Measurements from ENCODE around the gene COL11A1. TPM values are rescaled to one million over a fixed set of nuclear protein-coding genes. Genes with fewer than 3 reads are reported as not detected.

Gene COL11A1
- total RNA-seq, 1 experiment from 2014 or later: not detected

- peaks cover 10% of the 10 kb centered on the region for H3K27me3 Mint-ChIP-seq (ENCODE audit: insufficient read depth, unreplicated experiment)
- peaks cover 7% of the 10 kb centered on the region for H3K4me1 Mint-ChIP-seq (ENCODE audit: insufficient read depth, unreplicated experiment)
- H3K36me3 Mint-ChIP-seq (ENCODE audit: insufficient read depth, unreplicated experiment): no peaks in the 10 kb centered on the region
- DNase-seq (ENCODE audit: unreplicated experiment): peak; percentile 1
- H3K9me3 Mint-ChIP-seq (ENCODE audit: unreplicated experiment): no peaks in the 10 kb centered on the region
- intact Hi-C loops (cut with micrococcal nuclease): no loop called here
- ChIA-PET POLR2A (no interaction called here), CTCF (no interaction called here)
- H3K4me3 Mint-ChIP-seq (ENCODE audit: unreplicated experiment): no peak overlapping the region
- no peak for TF ChIP-seq CTCF (IDR thresholded peaks at IDR 0.05; ENCODE audit: unreplicated experiment)
- H3K27ac Mint-ChIP-seq (ENCODE audit: low read depth, unreplicated experiment): peak overlapping the region; percentile 2
- no TSS peak for BruUV-seq (replicated peaks)
Measured at GRCh38 chr1:103084181-103084580, 24.1 kb downstream of the COL11A1 start.

GRCh38 chr1:103075316-103076000 is 32.9 kb downstream of the COL11A1 start:
- H3K36me3 Mint-ChIP-seq (ENCODE audit: insufficient read depth, unreplicated experiment): no peaks in the 10 kb centered on the region
- no TSS peak for BruUV-seq (replicated peaks)
- CTCF ChIA-PET: interaction anchor here (0.7 kb wide), 1 partner anchor 105 kb away, joined by 3 read pairs; no protein-coding TSS in a partner anchor
- no peaks in the 10 kb centered on the region for H3K9me3 Mint-ChIP-seq (ENCODE audit: unreplicated experiment)
- no peak for TF ChIP-seq CTCF (IDR thresholded peaks at IDR 0.05; ENCODE audit: unreplicated experiment)
- no peak overlapping the region for H3K4me3 Mint-ChIP-seq (ENCODE audit: unreplicated experiment)
- no peak for DNase-seq (ENCODE audit: unreplicated experiment)
- peaks cover 41% of the 10 kb centered on the region for H3K27me3 Mint-ChIP-seq (ENCODE audit: insufficient read depth, unreplicated experiment)
- POLR2A ChIA-PET: no interaction called here
- H3K4me1 Mint-ChIP-seq (ENCODE audit: insufficient read depth, unreplicated experiment): no peaks in the 10 kb centered on the region
- intact Hi-C loops (cut with micrococcal nuclease): no loop called here
- H3K27ac Mint-ChIP-seq (ENCODE audit: low read depth, unreplicated experiment): no peak overlapping the region

- Mint-ChIP-seq H3K4me3 (ENCODE audit: unreplicated experiment) (no peak overlapping the region), H3K27me3 (ENCODE audit: insufficient read depth, unreplicated experiment) (peaks cover 53% of the 10 kb centered on the region), H3K4me1 (ENCODE audit: insufficient read depth, unreplicated experiment) (no peaks in the 10 kb centered on the region), H3K27ac (ENCODE audit: low read depth, unreplicated experiment) (no peak overlapping the region), H3K9me3 (ENCODE audit: unreplicated experiment) (no peaks in the 10 kb centered on the region), H3K36me3 (ENCODE audit: insufficient read depth, unreplicated experiment) (no peaks in the 10 kb centered on the region)
- TF ChIP-seq CTCF (IDR thresholded peaks at IDR 0.05; ENCODE audit: unreplicated experiment): no peak
- no TSS peak for BruUV-seq (replicated peaks)
- ChIA-PET CTCF (no interaction called here), POLR2A (interaction anchor here (0.7 kb wide), 1 partner anchor 1443 kb away, joined by 3 read pairs; no protein-coding TSS in a partner anchor)
- intact Hi-C loops (cut with micrococcal nuclease): no loop called here
- DNase-seq (ENCODE audit: unreplicated experiment): no peak
Measured at GRCh38 chr1:103074224-103074623, 34.1 kb downstream of the COL11A1 start.

DNA sequence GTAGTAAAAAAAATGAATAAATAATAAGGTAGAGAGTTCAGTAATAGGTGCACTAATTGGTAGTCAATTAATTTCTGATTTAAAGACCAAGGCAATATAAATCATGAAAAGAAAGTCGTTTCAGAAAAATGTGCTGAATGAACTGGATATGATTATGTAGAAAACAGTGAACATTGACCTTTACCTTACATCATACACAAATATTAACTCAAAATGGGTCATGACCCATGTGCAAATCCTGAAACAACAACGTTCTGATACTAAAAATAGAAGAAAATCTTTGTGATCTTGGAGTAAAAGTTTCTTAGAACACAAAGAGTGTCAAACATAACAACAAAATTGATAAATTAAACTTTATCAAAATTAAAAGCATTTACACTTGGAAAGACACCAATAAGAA is 39.1 kb downstream of the COL11A1 start:
- intact Hi-C loops (cut with micrococcal nuclease): no loop called here
- no peak for DNase-seq (ENCODE audit: unreplicated experiment)
- CTCF ChIA-PET: interaction anchor here (0.6 kb wide), 1 partner anchor 1386 kb away, joined by 3 read pairs; no protein-coding TSS in a partner anchor
- Mint-ChIP-seq H3K27me3 (ENCODE audit: insufficient read depth, unreplicated experiment) (peaks cover 33% of the 10 kb centered on the region), H3K4me1 (ENCODE audit: insufficient read depth, unreplicated experiment) (peaks cover 5% of the 10 kb centered on the region), H3K36me3 (ENCODE audit: insufficient read depth, unreplicated experiment) (no peaks in the 10 kb centered on the region), H3K4me3 (ENCODE audit: unreplicated experiment) (no peak overlapping the region), H3K27ac (ENCODE audit: low read depth, unreplicated experiment) (no peak overlapping the region), H3K9me3 (ENCODE audit: unreplicated experiment) (no peaks in the 10 kb centered on the region)
- POLR2A ChIA-PET: no interaction called here
- BruUV-seq (replicated peaks): no TSS peak
- no peak for TF ChIP-seq CTCF (IDR thresholded peaks at IDR 0.05; ENCODE audit: unreplicated experiment)
